ENCODE data around the gene KRT23. TPM values are rescaled to one million over a fixed set of nuclear protein-coding genes. Genes with fewer than 3 reads are reported as not detected.

Gene KRT23
- total and polyA plus RNA-seq, 10 of the 15 experiments (the other 5 are each of a cell fraction or from before 2014, with no cell fraction given), result not detected

- SMC1A ChIA-PET (ENCODE audit: uncharacterized antibody, unreplicated experiment), result interaction anchor here (1.0 kb wide), 1 partner anchor 14 kb away, joined by 3 read pairs; no protein-coding TSS in a partner anchor
- 0 out of 4 replicates have a peak, but pooled peaks cover 0 to 4% of the 10 kb centered on the region in 2 experiments for H3K27me3 ChIP-seq (replicated peaks in 1 of 2; ENCODE audit: control insufficient read depth in 2 of 2, insufficient read depth in 2 of 2, low read length in 1 of 2)
- no peak for DNase-seq (ENCODE audit: low read depth, low spot score)
- RAD21 ChIA-PET (ENCODE audit: unreplicated experiment), result no interaction called here
- no peaks in the 10 kb centered on the region for H3K36me3 ChIP-seq (ENCODE audit: control insufficient read depth in 2 of 2, insufficient read depth in 2 of 2, low read length in 1 of 2)
- peaks cover 14% of the 10 kb centered on the region; the same call in 1 of the 2 replicates for H3K4me1 ChIP-seq (ENCODE audit: control insufficient read depth, insufficient read depth, low read length)
- no peak for ATAC-seq
- H3K4me3 ChIP-seq, result no peak overlapping the region
- CTCF ChIA-PET, result interaction anchor here (1.2 to 1.8 kb wide), 3 partner anchors 137 to 749 kb away, joined by 4 to 5 read pairs (median 5); no protein-coding TSS in a partner anchor
- POLR2A ChIA-PET, result interaction anchor here (0.6 kb wide), 1 partner anchor 13 kb away, joined by 4 read pairs; no protein-coding TSS in a partner anchor
- H3K79me2 ChIP-seq (ENCODE audit: control insufficient read depth, insufficient read depth, low read length), result no peaks in the 10 kb centered on the region
- H2AFZ ChIP-seq (ENCODE audit: control insufficient read depth, low read depth, low read length), result no peak overlapping the region
- H4K20me1 ChIP-seq (ENCODE audit: control insufficient read depth, insufficient read depth), result no peaks in the 10 kb centered on the region
- in situ Hi-C loops (cut with MboI) (loop anchor here (5.0 kb wide), 2 partner anchors 408 to 748 kb away; no protein-coding TSS in a partner anchor), intact Hi-C loops (cut with micrococcal nuclease; ENCODE audit: unreplicated experiment) (loop anchor here (5.0 kb wide), 2 partner anchors 583 to 733 kb away; no protein-coding TSS in a partner anchor)
- BruUV-seq (replicated peaks), result no TSS peak
- 15% methylated on average over 3 of the region's 3 CpGs for WGBS (ENCODE audit: insufficient coverage, insufficient replicate concordance, low lambda C conversion rate, missing lambda C conversion rate)
- 0 out of 2 replicates have a peak overlapping the region, but pooled peaks have one; percentile 33 for H3K4me2 ChIP-seq (ENCODE audit: control insufficient read depth, insufficient read depth)
- no peak overlapping the region for H3K27ac ChIP-seq (ENCODE audit: control insufficient read depth, insufficient read depth)
- no peak for TF ChIP-seq SREBF2 (IDR thresholded peaks at IDR 0.05; ENCODE audit: low read length)
- 0 out of 4 replicates have a peak, but pooled peaks of 1 of the 2 experiments have one; percentile 11 for TF ChIP-seq SRF (IDR thresholded peaks at IDR 0.05; ENCODE audit: low read depth in 2 of 2, low read length in 2 of 2)
- no peak for FAIRE-seq
- no peaks in the 10 kb centered on the region for H3K9me3 ChIP-seq (replicated peaks; ENCODE audit: control insufficient read depth, insufficient read depth, low read length)
- no peak overlapping the region for H3K9ac ChIP-seq (ENCODE audit: control insufficient read depth, insufficient read depth, low read length)
Measured at GRCh38 chr17:40914075-40914855, 23.2 kb downstream of the KRT23 start.

- no peak for ATAC-seq
- Histone ChIP-seq H3K36me3 (ENCODE audit: control insufficient read depth in 2 of 2, insufficient read depth in 2 of 2, low read length in 1 of 2) (no peaks in the 10 kb centered on the region), H3K4me3 (no peak overlapping the region), H3K27ac (ENCODE audit: control insufficient read depth, insufficient read depth) (no peak overlapping the region), H3K27me3 (replicated peaks in 1 of 2; ENCODE audit: control insufficient read depth in 2 of 2, insufficient read depth in 2 of 2, low read length in 1 of 2) (0 out of 4 replicates have a peak, but pooled peaks cover 0 to 4% of the 10 kb centered on the region in 2 experiments), H2AFZ (ENCODE audit: control insufficient read depth, low read depth, low read length) (no peak overlapping the region), H4K20me1 (ENCODE audit: control insufficient read depth, insufficient read depth) (no peaks in the 10 kb centered on the region), H3K4me2 (ENCODE audit: control insufficient read depth, insufficient read depth) (no peak overlapping the region), H3K9me3 (replicated peaks; ENCODE audit: control insufficient read depth, insufficient read depth, low read length) (no peaks in the 10 kb centered on the region), H3K4me1 (ENCODE audit: control insufficient read depth, insufficient read depth, low read length) (peaks cover 14% of the 10 kb centered on the region; the same call in 1 of the 2 replicates), H3K9ac (ENCODE audit: control insufficient read depth, insufficient read depth, low read length) (no peak overlapping the region), H3K79me2 (ENCODE audit: control insufficient read depth, insufficient read depth, low read length) (no peaks in the 10 kb centered on the region)
- CTCF ChIA-PET, result interaction anchor here (0.7 to 1.1 kb wide), 5 partner anchors 46 to 736 kb away, joined by 3 to 5 read pairs (median 4); partner anchors contain the start of gene KRT12
- RAD21 ChIA-PET (ENCODE audit: unreplicated experiment), result no interaction called here
- FAIRE-seq, result no peak
- 40% methylated on average over 13 of the region's 13 CpGs for WGBS (ENCODE audit: insufficient coverage, insufficient replicate concordance, low lambda C conversion rate, missing lambda C conversion rate)
- POLR2A ChIA-PET, result no interaction called here
- SMC1A ChIA-PET (ENCODE audit: uncharacterized antibody, unreplicated experiment), result interaction anchor here (0.6 to 1.3 kb wide), 3 partner anchors 11 to 442 kb away, joined by 3 to 4 read pairs (median 4); no protein-coding TSS in a partner anchor
- no peak for DNase-seq (ENCODE audit: low read depth, low spot score)
- intact Hi-C loops (cut with micrococcal nuclease; ENCODE audit: unreplicated experiment), result loop anchor here (5.0 kb wide), 2 partner anchors 585 to 735 kb away; no protein-coding TSS in a partner anchor
- no TSS peak for BruUV-seq (replicated peaks)
- in situ Hi-C loops (cut with MboI), result loop anchor here (5.0 kb wide), 2 partner anchors 410 to 750 kb away; no protein-coding TSS in a partner anchor
- no peak for TF ChIP-seq E4F1 (IDR thresholded peaks at IDR 0.05; ENCODE audit: borderline replicate concordance, partially characterized antibody)
- no peak for TF ChIP-seq SPI1 (IDR thresholded peaks at IDR 0.05; ENCODE audit: borderline replicate concordance, insufficient read depth, low read depth, low read length)
- no peak for TF ChIP-seq PAX8 (IDR thresholded peaks at IDR 0.05)
- TF ChIP-seq ZBED1 (IDR thresholded peaks at IDR 0.05; ENCODE audit: borderline replicate concordance), result no peak
- no peak for TF ChIP-seq PKNOX1 (IDR thresholded peaks at IDR 0.05)
- TF ChIP-seq LARP7 (IDR thresholded peaks at IDR 0.05), result no peak
Measured at GRCh38 chr17:40912486-40913210, 24.8 kb downstream of the KRT23 start.

Data from GM12878 (cell line).